ENCODE measurements around the gene MOCS3. TPM values are rescaled to one million over a fixed set of nuclear protein-coding genes. Genes with fewer than 3 reads are reported as not detected.

MOCS3 gene
- total RNA-seq, 1 experiment from 2014 or later = 13.2 TPM

GRCh38 chr20:50930139-50930975, 28.3 kb upstream of the MOCS3 start:
- Mint-ChIP-seq H3K27me3 (ENCODE audit: unreplicated experiment) (no peaks in the 10 kb centered on the region), H3K4me3 (ENCODE audit: low read depth, unreplicated experiment) (peak overlapping the region; percentile 89), H3K36me3 (ENCODE audit: insufficient read depth, unreplicated experiment) (peaks cover 86% of the 10 kb centered on the region), H3K9me3 (ENCODE audit: low read depth, unreplicated experiment) (no peaks in the 10 kb centered on the region), H3K4me1 (ENCODE audit: low read depth, unreplicated experiment) (peaks cover 37% of the 10 kb centered on the region), H3K27ac (ENCODE audit: unreplicated experiment) (peak overlapping the region; percentile 96)
- peak; percentile 51 for DNase-seq
- no TSS peak for BruUV-seq (replicated peaks)
- CTCF ChIA-PET = interaction anchor here (0.6 to 3.4 kb wide), 18 partner anchors 10 to 703 kb away, joined by 3 to 22 read pairs (median 6); partner anchors contain the start of gene BCAS4
- TF ChIP-seq, protein P1, sequence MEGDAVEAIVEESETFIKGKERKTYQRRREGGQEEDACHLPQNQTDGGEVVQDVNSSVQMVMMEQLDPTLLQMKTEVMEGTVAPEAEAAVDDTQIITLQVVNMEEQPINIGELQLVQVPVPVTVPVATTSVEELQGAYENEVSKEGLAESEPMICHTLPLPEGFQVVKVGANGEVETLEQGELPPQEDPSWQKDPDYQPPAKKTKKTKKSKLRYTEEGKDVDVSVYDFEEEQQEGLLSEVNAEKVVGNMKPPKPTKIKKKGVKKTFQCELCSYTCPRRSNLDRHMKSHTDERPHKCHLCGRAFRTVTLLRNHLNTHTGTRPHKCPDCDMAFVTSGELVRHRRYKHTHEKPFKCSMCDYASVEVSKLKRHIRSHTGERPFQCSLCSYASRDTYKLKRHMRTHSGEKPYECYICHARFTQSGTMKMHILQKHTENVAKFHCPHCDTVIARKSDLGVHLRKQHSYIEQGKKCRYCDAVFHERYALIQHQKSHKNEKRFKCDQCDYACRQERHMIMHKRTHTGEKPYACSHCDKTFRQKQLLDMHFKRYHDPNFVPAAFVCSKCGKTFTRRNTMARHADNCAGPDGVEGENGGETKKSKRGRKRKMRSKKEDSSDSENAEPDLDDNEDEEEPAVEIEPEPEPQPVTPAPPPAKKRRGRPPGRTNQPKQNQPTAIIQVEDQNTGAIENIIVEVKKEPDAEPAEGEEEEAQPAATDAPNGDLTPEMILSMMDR (IDR thresholded peaks at IDR 0.05; ENCODE audit: unreplicated experiment) = no peak
- intact Hi-C loops (cut with micrococcal nuclease; ENCODE audit: unreplicated experiment) = no loop called here

DNA sequence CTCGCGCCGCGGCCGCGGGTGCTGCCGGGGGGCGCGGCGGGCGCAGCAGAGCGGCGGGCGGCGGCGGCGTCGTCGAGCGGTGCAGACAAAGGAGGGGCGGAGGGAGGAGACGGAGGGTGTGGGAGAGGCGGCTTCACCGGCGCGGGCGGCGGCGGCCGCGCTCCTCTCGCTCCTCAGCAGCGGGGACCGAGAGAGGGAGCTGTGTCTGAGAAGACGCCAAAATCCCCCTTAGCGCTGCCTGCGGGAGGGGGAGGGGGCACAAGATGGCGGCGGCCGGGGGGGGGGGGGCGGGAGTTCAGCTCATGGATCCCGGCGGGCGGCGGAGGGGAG, 27.7 kb upstream of the MOCS3 start:
- Mint-ChIP-seq H3K4me3 (ENCODE audit: low read depth, unreplicated experiment) (peak overlapping the region; percentile 89), H3K27me3 (ENCODE audit: unreplicated experiment) (no peaks in the 10 kb centered on the region), H3K27ac (ENCODE audit: unreplicated experiment) (peak overlapping the region; percentile 96), H3K36me3 (ENCODE audit: insufficient read depth, unreplicated experiment) (peaks cover 86% of the 10 kb centered on the region), H3K9me3 (ENCODE audit: low read depth, unreplicated experiment) (no peaks in the 10 kb centered on the region), H3K4me1 (ENCODE audit: low read depth, unreplicated experiment) (peaks cover 31% of the 10 kb centered on the region)
- TF ChIP-seq, protein P1 (IDR thresholded peaks at IDR 0.05; ENCODE audit: unreplicated experiment) = no peak
- CTCF ChIA-PET = interaction anchor here (0.6 to 3.4 kb wide), 20 partner anchors 9 to 702 kb away, joined by 3 to 22 read pairs (median 4); partner anchors contain the start of gene BCAS4
- intact Hi-C loops (cut with micrococcal nuclease; ENCODE audit: unreplicated experiment) = no loop called here
- no peak for DNase-seq
- no TSS peak for BruUV-seq (replicated peaks)

- no TSS peak for BruUV-seq (replicated peaks)
- H3K4me1 Mint-ChIP-seq (ENCODE audit: low read depth, unreplicated experiment) = peaks cover 28% of the 10 kb centered on the region
- TF ChIP-seq, protein P1 (IDR thresholded peaks at IDR 0.05; ENCODE audit: unreplicated experiment) = peak; percentile 87
- peaks cover 88% of the 10 kb centered on the region for H3K36me3 Mint-ChIP-seq (ENCODE audit: insufficient read depth, unreplicated experiment)
- peak within 1 kb of the TSS; percentile 96 for H3K27ac Mint-ChIP-seq (ENCODE audit: unreplicated experiment)
- CTCF ChIA-PET = interaction anchor here (0.5 to 3.4 kb wide), 22 partner anchors 9 to 702 kb away, joined by 3 to 22 read pairs (median 4); partner anchors contain the start of gene BCAS4
- intact Hi-C loops (cut with micrococcal nuclease; ENCODE audit: unreplicated experiment) = no loop called here
- peak within 1 kb of the TSS; percentile 89 for H3K4me3 Mint-ChIP-seq (ENCODE audit: low read depth, unreplicated experiment)
- no peaks in the 10 kb centered on the region for H3K27me3 Mint-ChIP-seq (ENCODE audit: unreplicated experiment)
- H3K9me3 Mint-ChIP-seq (ENCODE audit: low read depth, unreplicated experiment) = no peaks in the 10 kb centered on the region
- DNase-seq = peak; percentile 92
Measured at GRCh38 chr20:50931306-50932015, 27.2 kb upstream of the MOCS3 start, which contains the start of gene ADNP. ADNP (minus strand) TSS chr20:50931437; CDS start chr20:50903996, 27,441 bp downstream.

DNA sequence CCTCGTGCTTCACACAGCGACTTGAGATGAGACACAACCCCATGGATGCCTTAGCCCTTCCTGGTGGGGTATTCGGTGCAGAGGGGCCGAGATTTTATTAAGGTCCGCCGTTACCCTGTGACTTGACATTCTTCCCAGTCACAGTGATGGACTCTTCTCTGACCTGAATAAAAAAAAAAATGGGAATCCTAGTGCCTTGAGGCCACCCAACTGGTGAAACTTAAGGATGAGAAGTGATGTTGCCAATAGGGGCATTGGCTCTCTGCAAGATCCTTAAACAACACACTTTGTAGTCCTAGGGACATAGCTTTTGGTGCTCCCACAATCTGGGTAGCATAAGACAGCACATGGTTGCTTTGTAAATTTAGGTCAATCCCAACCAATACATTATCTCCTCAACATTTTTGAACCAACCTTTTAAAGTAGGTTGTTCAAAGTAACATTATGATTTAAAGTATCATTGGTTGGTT, 26.6 kb upstream of the MOCS3 start:
- CTCF ChIA-PET = interaction anchor here (0.8 to 3.4 kb wide), 9 partner anchors 13 to 306 kb away, joined by 3 to 22 read pairs (median 5); partner anchors contain the start of gene BCAS4
- intact Hi-C loops (cut with micrococcal nuclease; ENCODE audit: unreplicated experiment) = no loop called here
- H3K36me3 Mint-ChIP-seq (ENCODE audit: insufficient read depth, unreplicated experiment) = peaks cover 94% of the 10 kb centered on the region

More for the DNA sequence above, 26.6 kb upstream of the MOCS3 start:
- TSS peak; percentile 48 for BruUV-seq (replicated peaks)
- H3K27me3 Mint-ChIP-seq (ENCODE audit: unreplicated experiment) = no peaks in the 10 kb centered on the region
- H3K4me3 Mint-ChIP-seq (ENCODE audit: low read depth, unreplicated experiment) = peak overlapping the region; percentile 89
- TF ChIP-seq, protein P1 (IDR thresholded peaks at IDR 0.05; ENCODE audit: unreplicated experiment) = no peak
- no peak for DNase-seq
- H3K27ac Mint-ChIP-seq (ENCODE audit: unreplicated experiment) = peak overlapping the region; percentile 96
- peaks cover 28% of the 10 kb centered on the region for H3K4me1 Mint-ChIP-seq (ENCODE audit: low read depth, unreplicated experiment)
- H3K9me3 Mint-ChIP-seq (ENCODE audit: low read depth, unreplicated experiment) = no peaks in the 10 kb centered on the region

Data from Calu3 (cell line).